CD14-positive monocyte (primary cell): ENCODE measurements around the gene RIPOR3. TPM values are rescaled to one million over a fixed set of nuclear protein-coding genes. Genes with fewer than 3 reads are reported as not detected.

Experiments used
- DNase-seq, 3 donors: peaks; one replicate each; pipeline ENCODE4 v3.0.0-alpha.2; 2011 to 2022
- H2AFZ ChIP-seq: 2 replicates; pipeline ENCODE4 v1.6.0; 2012; ENCODE audit warnings: mild to moderate bottlenecking, low read depth, low read length, inconsistent platforms; ENCODE audit not compliant: insufficient read depth, poor library complexity, severe bottlenecking
- H3K27ac ChIP-seq, 2 donors: 1 replicate in 1 of 2; 2 replicates in 1 of 2; pipeline ENCODE4 v1.5.1; 2012 to 2013; ENCODE audit warnings: low read length in 2 of 2, control low read depth in 1 of 2, inconsistent platforms in 1 of 2, low read depth in 1 of 2, mild to moderate bottlenecking in 1 of 2
- H3K27me3 ChIP-seq, 2 donors: one replicate each; pipeline versions ENCODE4 v1.6.0 to v1.6.1; 2011 to 2013; ENCODE audit warnings: low read length in 2 of 2; ENCODE audit not compliant: control insufficient read depth in 2 of 2, insufficient read depth in 2 of 2
- H3K36me3 ChIP-seq, 2 donors: replicated peaks in 1 of 2; 1 replicate in 1 of 2; 2 replicates in 1 of 2; pipeline versions ENCODE4 v1.5.1 to v1.6.1; 2012 to 2013; ENCODE audit warnings: low read length in 2 of 2, control low read depth in 1 of 2, inconsistent platforms in 1 of 2, mild to moderate bottlenecking in 1 of 2; ENCODE audit not compliant: insufficient read depth in 2 of 2, control insufficient read depth in 1 of 2
- H3K4me1 ChIP-seq, 2 donors: 1 replicate in 1 of 2; 2 replicates in 1 of 2; pipeline versions ENCODE4 v1.5.1 to v1.6.1; 2012 to 2013; ENCODE audit warnings: low read length in 2 of 2, control low read depth in 1 of 2, inconsistent platforms in 1 of 2, mild to moderate bottlenecking in 1 of 2, moderate library complexity in 1 of 2; ENCODE audit not compliant: insufficient read depth in 2 of 2, control insufficient read depth in 1 of 2
- H3K4me2 ChIP-seq: replicated peaks from 2 replicates; pipeline ENCODE3; 2012; ENCODE audit warnings: low read length, moderate library complexity, mild to moderate bottlenecking; ENCODE audit not compliant: poor library complexity, severe bottlenecking; ENCODE audit errors: extremely low read depth
- H3K4me3 ChIP-seq, 3 experiments: fragments of 200-600 bp in 1 of 3; sonication (generic) in 1 of 3; replicated peaks in 1 of 3; 1 replicate in 2 of 3; 2 replicates in 1 of 3; pipeline ENCODE4 v1.5.1; 2011 to 2013; ENCODE audit warnings: low read length in 3 of 3, mild to moderate bottlenecking in 3 of 3, control low read depth in 2 of 3, low read depth in 2 of 3, inconsistent platforms in 1 of 3, moderate library complexity in 1 of 3
- H3K79me2 ChIP-seq: 2 replicates; pipeline ENCODE4 v1.6.0; 2012; ENCODE audit warnings: mild to moderate bottlenecking, control low read depth, inconsistent platforms, low read length, moderate library complexity; ENCODE audit not compliant: insufficient read depth
- H3K9ac ChIP-seq: 2 replicates; pipeline ENCODE4 v1.6.0; 2017; ENCODE audit warnings: low read length, mild to moderate bottlenecking; ENCODE audit not compliant: insufficient read depth, poor library complexity, severe bottlenecking
- H3K9me3 ChIP-seq, 2 donors: replicated peaks in 1 of 2; 1 replicate in 1 of 2; 2 replicates in 1 of 2; pipeline versions ENCODE4 v1.5.1 to v1.6.1; 2012 to 2013; ENCODE audit warnings: low read length in 2 of 2, control low read depth in 1 of 2; ENCODE audit not compliant: control insufficient read depth in 1 of 2, insufficient read depth in 1 of 2
- H4K20me1 ChIP-seq: 2 replicates; pipeline ENCODE4 v1.6.0; 2012; ENCODE audit warnings: mild to moderate bottlenecking, low read length, control low read depth, moderate library complexity; ENCODE audit not compliant: insufficient read depth
- H3K27ac Mint-ChIP-seq, 7 donors: one replicate each; pipeline ENCODE4 v1.8.0; 2020; ENCODE audit warnings: mild to moderate bottlenecking in 7 of 7, mixed read lengths in 7 of 7, moderate library complexity in 6 of 7, inconsistent platforms in 2 of 7
- H3K27me3 Mint-ChIP-seq, 3 donors: one replicate each; pipeline ENCODE4 v1.8.0; 2021 to 2022; ENCODE audit warnings: low read depth in 3 of 3, mild to moderate bottlenecking in 3 of 3, mixed read lengths in 3 of 3, moderate library complexity in 3 of 3, inconsistent platforms in 1 of 3
- H3K36me3 Mint-ChIP-seq, 2 donors: one replicate each; pipeline ENCODE4 v1.8.0; 2020; ENCODE audit warnings: mixed read lengths in 2 of 2, inconsistent platforms in 1 of 2, mild to moderate bottlenecking in 1 of 2
- H3K4me1 Mint-ChIP-seq: one replicate; pipeline ENCODE4 v1.8.0; 2020; ENCODE audit warnings: mild to moderate bottlenecking, mixed read lengths
- H3K4me3 Mint-ChIP-seq, 2 donors: one replicate each; pipeline ENCODE4 v1.8.0; 2020; ENCODE audit warnings: mild to moderate bottlenecking in 2 of 2, mixed read lengths in 2 of 2, moderate library complexity in 1 of 2
- H3K9me3 Mint-ChIP-seq, 7 donors: one replicate each; pipeline ENCODE4 v1.8.0; 2020 to 2022; ENCODE audit warnings: mixed read lengths in 7 of 7, mild to moderate bottlenecking in 6 of 7, moderate library complexity in 6 of 7, inconsistent platforms in 2 of 7
- CTCF ChIP-seq: fragments of 200-600 bp; IDR thresholded peaks from one replicate; pipeline ENCODE4 v1.8.0; 2022; ENCODE audit warnings: antibody characterized with exemption, mild to moderate bottlenecking
- WGBS: methylation state at CpG from one replicate; pipeline ENCODE4 v1.1.5; 2013; ENCODE audit warnings: missing lambda C conversion rate; ENCODE audit not compliant: insufficient coverage; 5-methylcytosine and 5-hydroxymethylcytosine counted together
- intact Hi-C, 2 donors: fragments of 100-400 bp; cut with micrococcal nuclease; formaldehyde crosslinking; loops; one replicate each; pipeline versions ENCODE4 v1.15.0 to v1.15.1; 2023
- polyA plus RNA-seq, 3 donors: library from polyadenylated mRNA; depleted of rRNA in 1 of 3; unstranded in 2 of 3; stranded (reverse) in 1 of 3; fragments of 300-500 nt in 2 of 3; fragments of >200 nt in 1 of 3; fragmentation: Illumina TruSeq in 2 of 3; gene quantifications; 1 replicate in 2 of 3; 2 replicates in 1 of 3; pipeline ENCODE4 v1.2.3, GENCODE V29; 2012 to 2021

The RIPOR3 gene
- polyA plus RNA-seq, 3 donors, result not detected

- no peaks in the 10 kb centered on the region for H3K27me3 ChIP-seq
- H3K9ac ChIP-seq, result no peak overlapping the region
Observed at GRCh38 chr20:50655311-50655880, 35.9 kb downstream of the RIPOR3 start.

GRCh38 chr20:50654904-50655303, 36.4 kb downstream of the RIPOR3 start:
- no peak for TF ChIP-seq CTCF
- DNase-seq, result no peak
- H3K4me1 Mint-ChIP-seq, result no peaks in the 10 kb centered on the region
- no peak overlapping the region for H2AFZ ChIP-seq
- H3K4me3 ChIP-seq, result no peak overlapping the region
- H3K9me3 Mint-ChIP-seq, result peaks cover 0 to 2% (median 0%) of the 10 kb centered on the region in 7 donors
- H3K4me3 Mint-ChIP-seq, result no peak overlapping the region
- H3K27me3 ChIP-seq, result no peaks in the 10 kb centered on the region
- H3K36me3 ChIP-seq, result no peaks in the 10 kb centered on the region
- no peaks in the 10 kb centered on the region for H3K36me3 Mint-ChIP-seq
- no peaks in the 10 kb centered on the region for H4K20me1 ChIP-seq
- no peak overlapping the region for H3K27ac ChIP-seq
- WGBS, result 93% methylated on average over 4 of the region's 6 CpGs
- intact Hi-C loops, result no loop called here
- H3K4me2 ChIP-seq, result no peak overlapping the region
- H3K27me3 Mint-ChIP-seq, result peaks cover 0 to 5% (median 0%) of the 10 kb centered on the region in 3 donors
- H3K79me2 ChIP-seq, result no peaks in the 10 kb centered on the region
- H3K9me3 ChIP-seq, result no peaks in the 10 kb centered on the region
- no peaks in the 10 kb centered on the region for H3K4me1 ChIP-seq
- H3K9ac ChIP-seq, result no peak overlapping the region
- H3K27ac Mint-ChIP-seq, result no peak overlapping the region

More at GRCh38 chr20:50655311-50655880, 35.9 kb downstream of the RIPOR3 start:
- H3K9me3 Mint-ChIP-seq, result peaks cover 0 to 2% (median 0%) of the 10 kb centered on the region in 7 donors
- intact Hi-C loops, result no loop called here
- no peak overlapping the region for H3K4me2 ChIP-seq
- no peak overlapping the region for H3K4me3 ChIP-seq
- H3K27ac ChIP-seq, result no peak overlapping the region
- H3K27ac Mint-ChIP-seq, result no peak overlapping the region
- no peak for DNase-seq
- TF ChIP-seq CTCF, result no peak
- no peaks in the 10 kb centered on the region for H3K9me3 ChIP-seq
- H3K4me1 Mint-ChIP-seq, result no peaks in the 10 kb centered on the region
- H4K20me1 ChIP-seq, result no peaks in the 10 kb centered on the region
- H3K36me3 Mint-ChIP-seq, result no peaks in the 10 kb centered on the region
- H2AFZ ChIP-seq, result no peak overlapping the region
- H3K36me3 ChIP-seq, result no peaks in the 10 kb centered on the region
- 100% methylated on average over 2 of the region's 16 CpGs for WGBS
- H3K79me2 ChIP-seq, result no peaks in the 10 kb centered on the region
- peaks cover 0 to 5% (median 0%) of the 10 kb centered on the region in 3 donors for H3K27me3 Mint-ChIP-seq
- H3K4me1 ChIP-seq, result no peaks in the 10 kb centered on the region
- H3K4me3 Mint-ChIP-seq, result no peak overlapping the region
